ENCODE measurements around the gene SERPINA1.
"Not testable (repeated sequence)": the region's sequence is repeated elsewhere in the genome, so short reads cannot be mapped to it uniquely, and the experiment has no call there.

Gene SERPINA1

DNA sequence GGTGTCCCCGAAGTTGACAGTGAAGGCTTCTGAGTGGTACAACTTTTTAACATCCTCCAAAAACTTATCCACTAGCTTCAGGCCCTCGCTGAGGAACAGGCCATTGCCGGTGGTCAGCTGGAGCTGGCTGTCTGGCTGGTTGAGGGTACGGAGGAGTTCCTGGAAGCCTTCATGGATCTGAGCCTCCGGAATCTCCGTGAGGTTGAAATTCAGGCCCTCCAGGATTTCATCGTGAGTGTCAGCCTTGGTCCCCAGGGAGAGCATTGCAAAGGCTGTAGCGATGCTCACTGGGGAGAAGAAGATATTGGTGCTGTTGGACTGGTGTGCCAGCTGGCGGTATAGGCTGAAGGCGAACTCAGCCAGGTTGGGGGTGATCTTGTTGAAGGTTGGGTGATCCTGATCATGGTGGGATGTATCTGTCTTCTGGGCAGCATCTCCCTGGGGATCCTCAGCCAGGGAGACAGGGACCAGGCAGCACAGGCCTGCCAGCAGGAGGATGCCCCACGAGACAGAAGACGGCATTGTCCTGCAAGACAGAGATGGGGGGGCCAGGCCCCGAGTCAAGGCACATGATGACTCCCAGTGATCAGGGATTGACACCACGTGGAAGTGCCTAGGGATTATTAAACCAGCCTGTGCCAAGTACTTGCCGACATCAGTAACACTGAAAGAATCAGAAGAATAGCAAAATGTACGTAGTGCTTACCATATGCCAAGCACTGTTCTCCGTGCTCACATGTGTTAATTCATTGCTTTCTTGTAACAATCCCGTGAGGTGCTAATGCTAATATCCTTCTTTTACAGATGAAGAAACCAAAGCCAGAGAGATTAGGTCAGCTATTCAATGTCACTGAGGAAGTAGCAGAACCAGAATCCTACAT, 5.4 kb downstream of the SERPINA1 start:
- DNase-seq = no peak

DNA sequence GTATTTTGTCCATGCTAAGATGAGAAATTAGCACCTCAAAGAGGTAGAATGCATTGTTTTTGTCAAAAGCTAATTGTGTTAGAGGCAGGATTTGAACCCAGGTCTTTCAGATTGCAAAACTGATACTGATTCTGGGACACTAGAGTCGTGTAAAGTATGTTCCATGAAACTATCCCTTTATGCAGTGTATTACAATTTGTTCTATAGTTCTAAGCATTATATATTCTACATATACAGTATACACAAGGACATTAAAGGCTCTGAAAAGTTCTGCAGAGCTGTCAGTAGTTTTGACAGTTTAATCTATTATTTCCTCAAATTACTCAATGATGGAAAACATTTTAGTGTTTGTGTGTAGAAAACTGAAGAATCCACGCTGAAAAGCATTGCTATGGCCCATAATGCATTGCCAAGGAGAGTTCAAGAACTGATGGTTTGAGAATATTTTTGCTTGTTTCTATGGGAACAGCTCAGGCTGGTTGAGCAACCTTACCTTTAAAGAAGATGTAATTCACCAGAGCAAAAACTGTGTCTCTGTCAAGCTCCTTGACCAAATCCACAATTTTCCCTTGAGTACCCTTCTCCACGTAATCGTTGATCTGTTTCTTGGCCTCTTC, 6.2 kb downstream of the SERPINA1 start:
- no peak for DNase-seq

DNA sequence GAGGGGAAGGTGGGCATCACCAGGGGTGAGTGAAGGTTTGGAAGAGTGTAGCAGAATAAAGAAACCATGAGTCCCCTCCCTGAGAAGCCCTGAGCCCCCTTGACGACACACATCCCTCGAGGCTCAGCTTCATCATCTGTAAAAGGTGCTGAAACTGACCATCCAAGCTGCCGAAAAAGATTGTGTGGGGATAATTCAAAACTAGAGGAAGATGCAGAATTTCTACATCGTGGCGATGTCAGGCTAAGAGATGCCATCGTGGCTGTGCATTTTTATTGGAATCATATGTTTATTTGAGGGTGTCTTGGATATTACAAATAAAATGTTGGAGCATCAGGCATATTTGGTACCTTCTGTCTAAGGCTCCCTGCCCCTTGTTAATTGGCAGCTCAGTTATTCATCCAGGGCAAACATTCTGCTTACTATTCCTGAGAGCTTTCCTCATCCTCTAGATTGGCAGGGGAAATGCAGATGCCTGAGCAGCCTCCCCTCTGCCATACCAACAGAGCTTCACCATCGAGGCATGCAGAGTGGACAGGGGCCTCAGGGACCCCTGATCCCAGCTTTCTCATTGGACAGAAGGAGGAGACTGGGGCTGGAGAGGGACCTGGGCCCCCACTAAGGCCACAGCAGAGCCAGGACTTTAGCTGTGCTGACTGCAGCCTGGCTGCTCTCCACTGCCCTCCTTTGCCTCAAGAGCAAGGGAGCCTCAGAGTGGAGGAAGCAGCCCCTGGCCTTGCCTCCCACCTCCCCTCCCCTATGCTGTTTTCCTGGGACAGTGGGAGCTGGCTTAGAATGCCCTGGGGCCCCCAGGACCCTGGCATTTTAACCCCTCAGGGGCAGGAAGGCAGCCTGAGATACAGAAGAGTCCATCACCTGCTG, 7.0 kb downstream of the SERPINA1 start:
- DNase-seq = no peak

DNA sequence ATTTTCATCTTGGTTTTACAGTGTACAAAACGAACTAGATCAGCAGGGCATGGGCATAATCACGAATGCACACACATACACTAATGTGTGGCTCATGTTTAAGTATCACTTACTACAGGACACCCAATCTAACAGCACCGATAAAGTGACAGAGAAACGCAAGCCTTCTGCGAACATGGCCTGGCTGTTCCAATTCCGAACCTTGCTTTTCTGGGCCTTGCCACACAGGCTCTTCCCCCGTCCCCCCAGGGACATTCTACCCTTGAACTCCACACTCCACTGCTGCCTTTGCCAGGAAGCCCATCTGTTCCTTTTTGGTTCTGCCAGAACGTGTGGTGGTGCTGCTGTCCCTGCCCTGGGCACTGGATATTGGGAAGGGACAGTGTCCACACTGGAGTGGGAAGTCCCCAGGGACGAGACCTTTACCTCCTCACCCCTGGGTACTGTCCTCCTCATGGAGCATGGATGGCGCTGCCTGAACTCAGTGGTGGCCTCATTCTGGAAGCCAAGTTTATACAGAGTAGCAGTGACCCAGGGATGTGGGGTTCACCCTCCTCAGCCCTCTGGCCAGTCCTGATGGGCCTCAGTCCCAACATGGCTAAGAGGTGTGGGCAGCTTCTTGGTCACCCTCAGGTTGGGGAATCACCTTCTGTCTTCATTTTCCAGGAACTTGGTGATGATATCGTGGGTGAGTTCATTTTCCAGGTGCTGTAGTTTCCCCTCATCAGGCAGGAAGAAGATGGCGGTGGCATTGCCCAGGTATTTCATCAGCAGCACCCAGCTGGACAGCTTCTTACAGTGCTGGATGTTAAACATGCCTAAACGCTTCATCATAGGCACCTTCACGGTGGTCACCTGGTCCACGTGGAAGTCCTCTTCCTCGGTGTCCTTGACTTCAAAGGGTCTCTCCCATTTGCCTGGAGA, 7.9 kb downstream of the SERPINA1 start:
- no peak for DNase-seq

DNA sequence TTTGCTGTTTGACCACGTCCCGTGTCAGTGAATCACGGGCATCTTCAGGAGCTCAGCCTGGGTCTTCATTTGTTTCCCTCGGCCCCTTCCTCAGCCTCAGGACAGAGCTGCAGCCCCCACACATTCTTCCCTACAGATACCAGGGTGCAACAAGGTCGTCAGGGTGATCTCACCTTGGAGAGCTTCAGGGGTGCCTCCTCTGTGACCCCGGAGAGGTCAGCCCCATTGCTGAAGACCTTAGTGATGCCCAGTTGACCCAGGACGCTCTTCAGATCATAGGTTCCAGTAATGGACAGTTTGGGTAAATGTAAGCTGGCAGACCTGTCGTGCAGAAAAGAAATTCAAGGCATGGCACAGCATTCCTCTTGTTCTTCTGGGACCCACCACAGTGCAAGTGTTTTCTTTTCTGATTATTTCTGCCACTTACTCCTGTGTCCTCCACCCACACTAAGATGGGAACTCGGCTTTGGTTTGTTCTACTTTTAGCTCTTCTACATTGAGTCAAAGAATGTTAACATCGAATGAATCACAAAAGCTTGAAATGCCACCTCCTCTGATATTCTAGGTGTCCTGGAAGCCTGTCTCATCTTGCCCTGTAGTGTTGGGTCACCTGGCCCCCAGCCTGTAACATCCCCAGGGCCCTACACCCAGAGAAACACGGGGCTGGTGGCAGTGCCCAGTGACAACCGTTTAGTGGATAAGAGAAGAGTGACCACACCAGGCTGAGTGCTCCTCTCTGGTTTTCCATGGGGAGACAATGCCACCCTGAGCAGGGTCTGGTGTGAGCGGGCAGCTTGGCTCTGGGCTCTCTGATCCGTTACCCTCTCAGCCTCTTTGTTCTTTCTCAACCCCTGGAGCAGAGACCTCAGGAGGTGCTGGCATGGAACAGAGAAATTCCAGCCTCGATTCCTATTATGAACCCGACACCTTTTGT, 8.8 kb downstream of the SERPINA1 start:
- DNase-seq = no peak

DNA sequence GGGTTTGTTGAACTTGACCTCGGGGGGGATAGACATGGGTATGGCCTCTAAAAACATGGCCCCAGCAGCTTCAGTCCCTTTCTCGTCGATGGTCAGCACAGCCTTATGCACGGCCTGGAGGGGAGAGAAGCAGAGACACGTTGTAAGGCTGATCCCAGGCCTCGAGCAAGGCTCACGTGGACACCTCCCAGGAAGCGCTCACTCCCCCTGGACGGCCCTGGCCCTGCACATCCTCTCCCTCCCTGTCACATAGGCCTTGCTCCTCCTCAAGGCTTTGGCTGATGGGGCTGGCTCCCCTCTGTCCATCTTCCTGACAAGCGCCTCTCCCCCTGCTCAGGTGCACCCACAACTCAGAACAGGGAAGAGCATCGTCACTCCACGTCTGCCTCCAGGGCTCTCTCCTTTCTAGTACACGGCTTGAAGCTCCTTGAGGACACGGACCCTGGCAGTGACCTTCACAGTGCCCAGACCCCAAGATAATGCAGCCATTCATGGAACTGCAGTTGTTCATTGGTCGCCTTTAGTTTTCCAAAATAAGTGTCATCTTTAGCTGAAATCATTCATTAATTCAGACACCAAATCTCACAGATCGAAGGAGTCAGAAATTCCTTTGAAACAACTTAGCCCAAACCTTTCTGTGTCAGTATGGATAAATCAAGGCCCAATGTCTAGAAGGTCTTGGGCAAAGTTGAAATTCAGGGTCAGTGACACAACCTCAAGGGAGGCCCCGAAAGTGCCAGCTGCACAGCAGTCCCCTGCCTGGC, 9.7 kb downstream of the SERPINA1 start:
- DNase-seq = no peak

DNA sequence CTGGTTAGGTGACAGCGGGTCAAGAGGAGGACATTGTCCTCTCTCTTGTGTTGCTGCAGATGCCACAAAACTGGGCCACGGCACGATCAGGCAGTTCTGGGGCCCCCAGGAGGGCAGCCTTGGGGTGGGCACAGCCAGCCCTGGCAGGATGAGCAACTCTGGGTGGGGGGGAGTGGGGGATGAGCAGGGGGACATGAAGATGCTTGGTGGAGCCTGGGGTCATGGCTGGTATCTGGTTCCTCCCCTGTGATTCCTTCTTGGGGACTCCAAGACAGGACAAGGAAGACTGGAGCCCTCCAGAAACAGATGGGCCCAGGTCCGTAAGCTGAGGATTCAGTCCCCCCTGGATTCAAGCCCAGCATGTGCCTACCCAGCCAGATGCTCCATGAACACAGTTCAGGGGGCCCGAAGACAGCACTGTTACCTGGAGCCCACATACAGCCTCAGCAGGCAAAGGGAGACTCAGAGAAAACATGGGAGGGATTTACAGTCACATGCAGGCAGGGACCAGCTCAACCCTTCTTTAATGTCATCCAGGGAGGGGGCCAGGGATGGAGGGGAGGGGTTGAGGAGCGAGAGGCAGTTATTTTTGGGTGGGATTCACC, 10.4 kb downstream of the SERPINA1 start:
- DNase-seq = no peak

DNA sequence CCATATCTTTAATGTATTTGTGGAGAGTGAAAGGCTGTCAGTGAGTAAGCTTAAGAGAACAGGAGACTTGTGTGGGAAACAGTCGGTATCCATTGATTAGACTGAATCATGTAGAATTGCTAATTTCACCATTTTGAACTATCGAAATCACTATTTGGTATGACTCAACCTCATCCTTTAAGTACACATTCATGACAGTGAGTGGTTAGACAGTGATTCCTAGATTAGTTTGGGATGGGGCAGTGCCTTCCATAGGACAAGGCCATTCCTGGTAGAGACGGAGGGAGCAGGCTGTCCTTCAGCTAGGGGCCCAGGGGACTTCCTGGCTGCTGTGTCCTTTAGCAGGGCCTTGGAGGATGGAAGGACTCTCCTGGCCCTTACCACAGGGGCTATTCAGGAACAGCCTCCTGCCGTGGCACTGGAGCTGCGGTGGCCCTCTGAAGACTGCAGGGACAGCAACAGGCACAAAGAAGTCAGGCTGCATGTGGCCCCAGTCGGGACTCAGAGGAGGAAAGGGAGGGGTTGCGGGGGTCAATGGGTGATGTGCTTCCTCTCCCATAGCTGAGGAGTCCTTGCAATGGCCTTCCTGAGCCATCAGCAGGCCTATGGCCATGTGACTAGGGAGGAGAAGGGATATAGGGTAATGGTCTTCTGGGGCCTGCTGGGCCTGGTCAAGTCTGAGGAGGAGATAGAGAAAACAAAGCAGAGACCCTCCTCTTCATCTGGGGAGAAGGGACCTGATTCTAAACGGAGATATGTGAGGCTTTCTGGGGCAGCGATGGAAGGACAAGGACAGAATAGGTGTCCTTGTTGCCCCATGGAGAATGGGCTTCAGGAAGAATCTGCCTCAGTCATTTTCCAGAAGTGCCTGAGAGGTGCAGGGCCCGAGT, 11.2 kb downstream of the SERPINA1 start:
- no peak for DNase-seq

DNA sequence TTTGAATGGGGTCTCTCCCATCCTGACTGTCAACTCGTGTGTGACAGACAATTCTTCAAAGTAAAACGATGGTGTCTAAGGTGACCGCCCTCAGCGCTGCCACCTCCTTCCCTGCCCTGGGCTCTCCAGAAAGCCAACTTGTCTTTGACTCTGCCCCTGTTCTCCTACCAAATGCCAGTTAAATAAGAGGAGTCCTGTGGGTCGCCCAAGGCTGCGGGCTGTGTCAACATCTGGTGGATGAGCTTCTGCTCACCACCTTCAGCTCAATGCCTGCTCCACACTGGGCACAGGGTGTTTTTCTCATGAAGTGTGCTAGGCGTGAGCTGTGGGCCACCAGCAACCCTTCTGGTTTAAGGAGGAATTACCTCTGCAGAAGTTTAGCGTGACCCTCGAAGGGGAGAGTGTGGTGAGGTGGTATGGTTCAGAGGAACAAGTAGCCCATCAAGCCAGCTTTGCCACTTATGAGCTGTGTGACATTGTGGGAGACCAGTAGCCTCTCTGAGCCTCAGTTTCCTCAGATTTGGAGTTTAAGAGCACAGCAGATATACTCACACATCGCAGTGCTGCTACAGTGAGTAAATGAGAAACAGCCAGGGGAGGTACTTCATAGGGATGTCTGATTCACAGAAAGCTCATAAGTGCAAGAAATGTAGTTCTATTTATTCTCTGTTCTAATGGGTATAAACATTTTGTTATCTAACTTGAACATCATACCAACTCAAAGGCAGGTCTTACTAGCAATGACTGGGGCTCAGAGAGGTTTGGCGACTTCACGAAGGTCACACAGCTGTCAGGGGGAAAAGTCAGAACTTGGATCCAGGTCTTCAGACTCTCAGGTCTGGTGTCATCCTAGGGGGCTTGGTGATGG, 12.1 kb downstream of the SERPINA1 start:
- no peak for DNase-seq

DNA sequence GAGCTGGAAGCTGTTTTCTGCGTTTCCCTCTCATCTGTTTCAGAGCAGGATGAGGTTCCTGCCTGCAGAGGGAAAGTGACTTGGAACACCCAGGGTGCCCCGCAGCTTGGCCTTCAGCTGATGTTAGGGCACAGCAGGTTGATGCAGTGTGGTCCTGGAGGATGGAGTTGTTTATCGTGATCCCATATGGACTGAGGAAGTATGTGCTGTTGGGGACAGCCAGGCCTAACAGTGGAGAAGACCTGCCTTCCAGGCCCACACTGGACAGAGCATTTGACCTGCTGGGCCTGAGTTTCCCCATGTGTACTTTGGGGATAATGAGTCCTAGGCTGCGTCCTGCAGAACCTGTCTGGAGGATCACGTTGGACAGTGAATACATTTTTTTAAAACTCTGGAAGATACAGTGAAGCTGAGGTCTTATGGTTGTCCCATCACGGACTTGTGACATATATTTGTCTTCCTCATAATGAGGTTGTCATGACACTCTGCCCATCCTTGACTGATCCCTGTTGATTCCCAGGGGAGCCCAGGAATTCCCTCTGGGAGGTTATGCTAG, 12.8 kb downstream of the SERPINA1 start:
- no peak for DNase-seq

DNA sequence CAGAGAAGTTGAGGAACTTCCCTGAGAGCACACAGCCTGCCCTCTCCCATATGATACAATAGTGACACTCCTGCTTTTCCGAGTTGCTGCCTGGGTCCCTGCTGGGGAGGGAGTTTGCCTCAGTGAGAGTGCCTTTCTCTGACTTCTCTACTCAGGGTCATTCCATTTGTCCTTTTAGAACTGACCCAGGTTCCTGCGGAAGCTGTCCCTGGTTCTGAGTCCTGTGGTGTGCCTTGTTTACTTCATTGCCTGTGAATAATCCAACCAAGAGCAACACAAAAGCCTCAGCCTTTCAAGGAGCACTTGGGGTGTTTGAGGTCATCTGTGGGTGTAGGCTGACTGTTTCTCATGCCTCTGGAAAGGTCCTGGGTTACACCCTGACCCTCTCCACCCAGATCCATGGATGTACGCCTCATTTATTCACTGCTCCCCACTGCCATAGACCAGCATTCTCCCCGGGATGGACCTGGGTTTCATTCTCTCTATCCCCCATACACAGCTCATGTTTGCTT, 13.6 kb downstream of the SERPINA1 start:
- DNase-seq = no peak

DNA sequence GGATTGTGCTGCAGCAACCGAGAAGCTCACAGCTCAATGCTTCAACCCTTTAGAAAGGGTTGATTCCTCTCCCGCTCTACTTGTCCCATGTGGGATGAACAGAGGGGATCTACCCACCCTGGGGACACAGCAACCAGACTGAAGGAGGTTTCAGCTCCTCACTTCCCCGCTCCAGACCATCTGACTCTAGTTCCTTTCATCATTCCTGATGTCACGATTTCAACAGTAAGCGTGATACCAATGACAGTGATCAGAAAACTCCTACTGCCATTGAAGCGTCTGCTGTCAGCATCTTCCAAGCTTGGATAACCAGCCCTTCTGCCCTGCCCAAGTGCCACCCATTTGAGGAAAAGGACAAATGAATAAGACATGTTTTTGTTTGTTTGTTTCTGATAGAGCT, 14.3 kb downstream of the SERPINA1 start:
- no peak for DNase-seq

DNA sequence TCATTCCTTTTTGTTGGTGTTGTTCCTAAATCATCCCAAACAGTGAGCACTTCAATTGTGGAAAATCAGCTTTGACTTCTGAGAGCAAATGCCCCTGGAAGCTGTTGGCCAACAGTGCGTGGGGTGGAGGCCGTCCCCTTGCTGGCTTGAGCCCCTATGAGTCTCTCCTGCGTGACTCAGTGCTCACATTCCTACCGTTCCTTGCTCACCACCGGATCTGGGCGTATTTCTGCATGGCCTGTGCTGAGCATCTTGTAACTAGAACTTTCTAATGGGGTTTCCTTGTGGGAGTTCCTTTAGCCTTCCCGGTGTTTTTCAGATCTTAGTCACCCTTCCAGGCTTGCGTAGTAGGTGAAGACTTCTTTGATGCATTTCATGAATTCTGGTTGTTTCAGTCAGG, 14.7 kb downstream of the SERPINA1 start:
- DNase-seq = no peak

DNA sequence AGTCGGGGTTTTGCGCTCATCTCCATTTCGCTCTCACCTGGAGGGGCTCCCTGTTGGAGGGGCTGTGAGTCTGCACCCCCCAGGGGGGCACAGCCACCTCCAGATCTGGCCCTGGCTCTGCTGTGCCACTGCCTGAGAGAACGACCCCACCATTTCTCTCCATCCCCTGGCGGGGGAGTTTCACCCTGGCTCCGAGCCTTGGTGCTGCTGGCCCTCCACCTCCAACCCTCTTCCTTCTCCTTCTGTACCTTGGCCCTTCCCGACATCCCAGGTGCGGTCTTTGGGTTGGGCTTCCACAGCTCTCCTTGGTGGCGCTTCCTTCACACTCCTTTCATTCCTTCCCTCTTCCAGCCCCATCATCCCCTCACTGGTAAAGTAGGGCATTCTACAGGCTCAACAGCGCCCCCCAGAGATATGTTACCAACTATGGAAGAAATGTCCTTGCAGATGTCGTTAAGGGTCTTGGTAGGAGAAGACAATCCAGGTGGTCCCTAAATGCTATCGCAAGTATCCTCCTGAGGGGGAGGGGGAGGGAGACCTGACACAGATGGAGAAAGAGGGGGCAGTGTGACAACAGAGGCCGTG, 16.3 kb downstream of the SERPINA1 start:
- no peak for DNase-seq

DNA sequence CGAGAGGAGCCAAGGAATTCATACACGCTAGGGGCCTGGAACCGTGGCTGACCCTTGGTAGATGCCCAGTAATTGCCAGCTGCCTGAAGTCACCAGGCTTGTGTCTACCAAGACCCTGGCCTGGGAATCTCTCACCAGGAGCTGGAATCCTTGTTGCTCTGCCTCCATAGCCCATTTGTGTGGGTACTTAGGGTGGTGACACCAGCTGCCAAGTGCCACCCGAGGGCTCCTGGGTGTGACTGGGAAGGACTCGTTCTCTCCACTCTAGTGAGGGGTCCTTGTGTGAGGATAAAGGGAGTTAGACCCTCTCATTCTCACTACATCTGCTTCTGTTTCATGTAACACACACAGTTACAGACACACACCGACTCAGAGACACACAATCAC, 17.9 kb downstream of the SERPINA1 start:
- DNase-seq = no peak

DNA sequence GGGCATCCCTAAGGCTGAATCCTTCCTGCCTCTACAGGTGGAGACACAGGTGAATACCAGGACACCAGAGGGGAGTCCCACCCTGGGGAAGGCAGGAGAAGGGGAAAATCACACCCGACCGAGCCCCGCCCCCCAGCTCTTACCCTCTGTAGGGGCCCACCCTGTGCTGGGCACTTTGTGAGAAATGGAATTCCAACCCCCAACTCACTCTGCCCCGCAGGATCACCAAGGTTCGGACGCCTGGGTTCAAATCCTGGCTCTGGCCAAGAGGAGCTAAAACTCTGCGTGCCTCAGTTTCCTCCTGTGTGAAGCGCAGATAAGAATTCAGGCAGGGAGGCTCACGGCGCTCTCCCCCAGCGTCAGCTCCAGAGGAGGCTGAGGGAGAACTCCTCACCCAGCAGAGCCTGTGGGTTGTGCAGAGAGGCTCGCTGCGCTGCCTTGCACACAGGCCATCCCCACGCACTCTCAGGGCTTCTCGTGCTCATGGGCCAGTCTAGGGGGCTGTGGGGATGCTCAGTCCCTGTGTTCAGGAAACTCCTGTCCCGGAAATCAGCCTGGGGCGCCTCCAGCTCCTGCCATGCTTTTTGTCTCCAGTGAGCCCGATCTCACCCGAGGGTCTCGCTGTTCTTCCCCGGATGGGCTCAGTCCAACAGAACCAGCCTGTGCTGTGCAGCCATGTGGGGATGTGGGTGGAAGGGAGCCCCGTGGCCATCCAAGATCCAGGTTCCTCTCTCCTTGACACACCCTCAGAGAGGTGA, 18.5 kb downstream of the SERPINA1 start:
- not testable (repeated sequence) for DNase-seq
